Esophagus squamous epithelium (tissue), 4 donors: Measurements from ENCODE around the gene RHOT2.

Source experiments
- CTCF ChIP-seq, 6 experiments: fragments of 450-650 bp in 4 of 6; fragments of 200-600 bp in 2 of 6; sonication (generic) in 2 of 6; IDR thresholded peaks; one replicate each; pipeline ENCODE4 v1.5.1; 2016 to 2019; ENCODE audit warnings: antibody characterized with exemption in 6 of 6, mild to moderate bottlenecking in 4 of 6, moderate library complexity in 4 of 6
- POLR2A ChIP-seq, 4 donors: fragments of 450-650 bp; IDR thresholded peaks; one replicate each; pipeline ENCODE4 v1.6.1; 2017; ENCODE audit warnings: antibody characterized with exemption in 4 of 4, mild to moderate bottlenecking in 4 of 4, moderate library complexity in 3 of 4

DNA sequence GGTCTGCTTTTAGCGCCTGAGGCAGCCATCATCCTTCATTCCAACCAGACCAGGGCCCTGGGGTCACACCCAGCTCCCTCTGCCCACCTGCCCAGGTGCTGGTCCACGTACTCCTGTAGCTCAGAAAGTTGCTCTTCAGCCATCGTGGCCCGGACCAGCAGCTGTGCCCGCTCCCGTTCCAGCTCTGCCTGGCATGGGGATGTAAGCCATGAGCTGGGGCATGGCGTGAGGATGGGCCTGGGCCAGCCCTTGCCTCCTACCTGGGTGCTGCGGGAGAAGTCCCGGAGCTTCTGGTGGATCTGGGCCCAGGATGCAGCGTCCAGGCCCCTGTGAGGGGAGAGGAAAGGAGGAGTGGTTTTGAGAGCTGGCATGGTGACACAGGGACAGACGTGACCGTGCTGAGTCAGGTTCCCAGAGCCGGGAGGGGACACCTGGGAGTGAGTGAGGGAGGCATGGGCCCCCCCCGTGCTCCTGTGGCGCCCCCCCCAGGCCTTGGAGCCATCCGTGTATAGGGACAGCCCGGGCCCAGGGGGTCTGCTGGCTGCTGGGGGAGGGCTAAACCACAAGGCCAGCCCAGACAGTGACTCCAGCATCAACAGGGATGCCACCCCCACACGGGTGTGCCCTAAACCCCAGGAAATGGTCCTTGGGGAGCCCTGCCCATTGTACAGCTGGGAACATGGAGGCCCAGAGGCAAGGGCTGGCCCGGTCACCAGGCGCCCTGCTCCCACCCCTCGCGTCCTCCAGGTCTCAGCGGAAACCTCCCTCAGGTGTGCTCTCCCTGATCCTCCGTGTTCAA lies 55.1 kb downstream of the RHOT2 start:
- TF ChIP-seq CTCF (IDR thresholded peaks at IDR 0.05) (no peak), POLR2A (IDR thresholded peaks at IDR 0.05) (no peak)
